Measurements from ENCODE around the gene DNAJC27.

DNAJC27 gene

DNA sequence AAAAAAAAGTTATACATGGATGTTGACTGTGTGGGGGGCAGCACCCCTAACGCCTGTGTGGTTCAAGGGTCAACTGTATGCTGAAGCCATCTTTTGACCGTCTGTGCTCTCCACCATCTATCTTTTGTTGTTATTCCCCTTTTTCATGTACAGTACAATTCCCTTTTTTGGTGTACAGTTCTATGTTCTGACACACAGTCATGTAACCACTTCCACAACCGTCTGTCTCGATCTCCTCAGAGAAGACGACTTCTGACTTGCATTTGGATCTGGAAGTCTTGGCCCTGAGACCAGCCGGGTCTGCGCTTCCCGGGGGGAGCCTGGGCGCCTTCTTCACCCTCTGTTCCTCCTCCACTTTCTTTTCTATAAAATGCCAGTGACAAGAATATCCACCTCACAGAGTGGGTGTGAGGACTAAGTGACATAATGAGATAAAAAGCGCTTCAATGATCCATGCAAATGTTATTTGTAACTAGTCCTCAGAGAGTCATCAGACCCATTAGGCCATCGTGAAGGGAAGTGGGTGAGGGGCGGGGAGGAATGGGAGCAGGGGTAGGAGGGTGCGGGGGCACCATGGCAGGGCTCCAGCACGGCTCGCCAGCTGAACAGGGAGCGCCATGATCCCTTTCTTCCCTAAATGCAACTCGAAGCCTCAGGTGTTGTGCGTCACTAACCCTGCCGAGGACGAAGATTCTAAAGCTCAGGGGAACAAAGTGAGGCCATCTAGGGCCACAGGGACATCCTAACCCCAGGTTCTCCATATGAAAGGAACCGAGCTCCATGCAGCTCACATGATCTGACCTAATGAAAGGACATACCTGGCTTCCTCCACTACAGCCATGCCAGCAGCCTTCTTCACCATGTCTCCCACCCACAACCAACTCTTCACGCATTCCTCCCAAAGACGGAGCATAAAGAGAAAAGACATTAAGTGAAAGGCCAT lies 68.3 kb downstream of the DNAJC27 start:
- no peak for FAIRE-seq

GRCh38 chr2:24899361-24899910 lies 72.3 kb downstream of the DNAJC27 start:
- FAIRE-seq = no peak

DNA sequence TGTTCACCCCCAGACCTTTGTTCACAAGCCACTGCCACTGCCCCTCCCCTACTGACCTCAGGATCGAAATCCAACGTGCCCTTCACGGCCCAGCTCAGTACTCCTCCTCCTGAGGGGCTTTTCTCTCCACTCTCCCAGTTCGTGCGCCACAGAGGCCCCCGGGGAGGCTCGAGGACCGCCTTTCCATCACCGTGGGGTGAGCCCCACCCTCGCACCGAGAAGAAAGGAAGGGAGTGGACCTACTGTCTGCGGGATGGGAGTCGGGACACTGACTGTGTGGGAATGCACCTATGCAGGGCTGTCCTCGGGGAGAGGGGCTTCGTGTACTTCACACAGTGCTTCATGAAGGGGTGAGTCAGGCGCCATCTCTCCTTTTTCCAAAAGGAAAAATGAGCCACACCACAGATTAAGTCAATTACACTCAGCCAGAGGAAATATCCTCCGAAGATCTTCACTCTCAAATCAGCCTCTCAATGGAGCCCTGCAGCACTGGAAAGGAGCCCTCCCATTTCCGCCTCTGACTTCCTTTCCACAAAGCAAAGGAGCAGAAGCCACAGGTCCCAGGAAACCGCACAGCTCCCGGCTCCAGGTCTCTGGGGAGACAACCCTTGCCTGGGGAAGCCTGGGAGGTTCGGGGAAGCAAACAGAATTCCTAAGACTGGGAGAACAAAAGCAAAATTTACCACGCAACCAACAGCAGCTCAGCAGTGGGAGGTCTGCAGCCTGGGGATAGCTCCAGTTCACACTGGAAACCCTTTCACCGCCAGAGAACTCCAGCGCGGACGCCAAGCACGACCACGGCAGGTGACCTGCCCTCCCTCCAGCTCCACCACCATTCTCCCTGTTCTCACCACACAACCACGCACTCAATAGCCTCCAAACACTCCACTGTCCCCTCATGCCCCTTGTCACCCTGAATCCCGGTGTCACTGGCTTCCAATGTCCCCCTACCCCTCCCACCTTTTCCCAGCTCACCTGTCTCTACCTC lies 73.3 kb downstream of the DNAJC27 start:
- FAIRE-seq = no peak

DNA sequence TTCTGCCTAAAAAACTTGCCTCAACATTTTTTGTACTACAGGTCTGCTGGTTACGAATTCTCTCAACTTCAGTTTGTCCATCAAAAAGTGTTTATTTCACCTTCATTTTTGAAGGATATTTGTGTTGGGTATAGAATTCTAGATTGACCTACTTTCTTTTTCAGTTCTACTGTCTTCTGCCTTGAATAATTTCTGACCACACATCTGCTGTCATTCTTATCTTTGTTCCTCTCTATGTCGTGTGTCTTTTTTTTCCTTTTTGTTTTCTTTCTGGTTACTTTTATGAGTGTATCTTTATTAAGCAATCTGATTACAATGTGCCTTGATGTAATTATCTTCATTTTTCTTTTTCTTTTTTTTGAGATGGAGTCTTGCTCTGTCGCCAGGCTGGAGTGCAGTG lies 77.0 kb downstream of the DNAJC27 start:
- FAIRE-seq = no peak

- FAIRE-seq = peak; percentile 31
Measured at GRCh38 chr2:24893934-24894333, 77.8 kb downstream of the DNAJC27 start.
